Activated CD4-positive, alpha-beta memory T cell treated with anti-CD3 and anti-CD28 coated beads, Interleukin-2, amount 10 ng/mL, durations not matched to agents 7 days and 5 days (primary cell): Measurements from ENCODE around the gene UCK2. TPM values are rescaled to one million over a fixed set of nuclear protein-coding genes. Genes with fewer than 3 reads are reported as not detected.

Experiments used
- CTCF ChIA-PET: fragments of 350-600 bp; sonication (Branson Sonifier 250); formaldehyde crosslinking; loops from one replicate; lab custom pipeline; 2021; ENCODE audit warnings: antibody characterized with exemption, inconsistent platforms; lab: Charles Lee
- POLR2A ChIA-PET: fragments of 350-600 bp; sonication (Branson Sonifier 250); formaldehyde crosslinking; loops from one replicate; lab custom pipeline; 2021; ENCODE audit warnings: antibody characterized with exemption; lab: Charles Lee
- DNase-seq: peaks from one replicate; pipeline ENCODE4 v3.0.0-alpha.2; 2020
- H3K27ac Mint-ChIP-seq: one replicate; pipeline ENCODE4 v1.8.0; 2021; ENCODE audit warnings: mild to moderate bottlenecking, mixed read lengths
- H3K27me3 Mint-ChIP-seq: one replicate; pipeline ENCODE4 v1.8.0; 2021; ENCODE audit warnings: mixed read lengths
- H3K36me3 Mint-ChIP-seq: one replicate; pipeline ENCODE4 v1.8.0; 2021; ENCODE audit warnings: low read depth, mixed read lengths
- H3K4me1 Mint-ChIP-seq: one replicate; pipeline ENCODE4 v1.8.0; 2021; ENCODE audit warnings: mixed read lengths
- H3K4me3 Mint-ChIP-seq: one replicate; pipeline ENCODE4 v1.8.0; 2021; ENCODE audit warnings: mild to moderate bottlenecking, mixed read lengths
- H3K9me3 Mint-ChIP-seq: one replicate; pipeline ENCODE4 v1.8.0; 2021; ENCODE audit warnings: mixed read lengths
- total RNA-seq, 2 experiments: library from RNA; stranded (reverse); gene quantifications; one replicate each; pipeline ENCODE4 v1.2.3, GENCODE V29; 2021

UCK2 gene
- total RNA-seq, 2 experiments from 2014 or later, result 32.1 to 34.4 TPM

DNA sequence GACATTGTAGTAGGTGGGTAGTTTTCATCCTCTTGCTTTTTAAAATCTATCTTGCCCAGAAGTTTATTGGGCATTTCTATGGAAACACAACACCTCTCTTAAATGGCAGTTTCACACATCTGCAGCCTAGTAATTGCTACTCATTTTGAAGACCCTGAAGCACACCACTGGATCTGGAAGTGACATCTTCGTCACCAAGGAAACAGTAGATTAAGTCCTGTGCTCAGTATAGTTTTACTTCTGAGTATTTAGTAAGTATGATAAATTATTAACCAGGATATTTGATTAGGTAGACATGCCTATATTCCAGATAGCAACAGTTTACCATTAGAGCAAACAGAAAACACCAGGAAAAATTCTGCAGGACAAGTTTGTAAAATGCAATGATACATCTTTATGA, 48.7 kb downstream of the UCK2 start:
- no peaks in the 10 kb centered on the region for H3K9me3 Mint-ChIP-seq
- H3K36me3 Mint-ChIP-seq, result peaks cover 10% of the 10 kb centered on the region
- H3K27ac Mint-ChIP-seq, result no peak overlapping the region
- no peaks in the 10 kb centered on the region for H3K27me3 Mint-ChIP-seq
- DNase-seq, result no peak
- H3K4me3 Mint-ChIP-seq, result no peak overlapping the region
- POLR2A ChIA-PET, result no interaction called here
- peaks cover 47% of the 10 kb centered on the region for H3K4me1 Mint-ChIP-seq
- CTCF ChIA-PET, result no interaction called here

DNA sequence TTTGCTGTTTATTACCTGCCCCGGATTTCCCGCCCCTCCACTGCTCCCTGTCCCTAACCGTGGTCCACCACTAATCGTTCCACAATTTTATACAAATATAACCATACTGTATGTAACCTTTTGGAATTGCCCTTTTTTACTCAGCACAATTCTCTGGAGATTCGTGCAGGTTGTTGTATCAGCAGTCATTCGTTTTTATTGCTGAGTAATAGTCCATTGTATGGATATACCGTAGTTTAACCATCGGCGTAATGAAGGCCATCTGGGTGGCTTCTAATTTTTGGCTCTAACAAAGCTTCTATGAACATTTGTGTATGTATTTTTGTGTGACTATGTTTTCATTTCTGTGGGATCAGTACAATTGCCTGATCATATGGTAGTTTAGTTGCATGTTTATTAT, 50.0 kb downstream of the UCK2 start:
- Mint-ChIP-seq H3K27me3 (no peaks in the 10 kb centered on the region), H3K9me3 (no peaks in the 10 kb centered on the region), H3K4me1 (peaks cover 44% of the 10 kb centered on the region), H3K4me3 (no peak overlapping the region), H3K36me3 (peaks cover 10% of the 10 kb centered on the region), H3K27ac (no peak overlapping the region)
- CTCF ChIA-PET, result no interaction called here
- DNase-seq, result no peak
- POLR2A ChIA-PET, result no interaction called here

DNA sequence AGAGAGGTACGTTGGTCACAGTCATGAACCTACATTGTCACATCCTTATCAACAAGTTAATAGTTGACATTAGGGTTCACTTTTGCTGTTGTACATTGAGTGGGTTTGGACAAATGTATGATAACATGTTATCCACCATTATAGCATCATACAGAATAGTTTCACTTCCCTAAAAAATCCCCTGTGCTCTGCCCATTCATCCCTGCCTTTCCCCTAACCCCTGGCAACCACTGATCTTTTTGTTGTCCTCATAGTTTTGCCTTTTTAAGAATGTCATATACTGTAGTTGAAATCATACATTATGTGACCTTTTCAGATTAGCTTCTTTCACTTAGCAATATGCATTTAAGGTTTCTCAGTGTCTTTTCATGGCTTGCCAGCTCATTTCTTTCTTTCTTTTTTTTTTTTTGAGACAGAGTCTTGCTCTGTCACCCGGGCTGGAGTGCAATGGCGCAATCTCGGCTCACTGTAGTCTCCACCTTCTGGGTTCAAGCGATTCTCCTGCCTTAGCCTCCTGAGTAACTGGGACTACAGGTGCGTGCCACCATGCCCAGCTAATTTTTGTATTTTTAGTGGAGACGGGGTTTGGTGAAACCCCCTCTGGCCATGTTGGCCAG, 50.6 kb downstream of the UCK2 start:
- Mint-ChIP-seq H3K4me1 (peaks cover 45% of the 10 kb centered on the region), H3K27me3 (no peaks in the 10 kb centered on the region), H3K4me3 (no peak overlapping the region), H3K36me3 (peaks cover 10% of the 10 kb centered on the region), H3K27ac (no peak overlapping the region), H3K9me3 (no peaks in the 10 kb centered on the region)
- CTCF ChIA-PET, result no interaction called here
- POLR2A ChIA-PET, result no interaction called here
- DNase-seq, result no peak

DNA sequence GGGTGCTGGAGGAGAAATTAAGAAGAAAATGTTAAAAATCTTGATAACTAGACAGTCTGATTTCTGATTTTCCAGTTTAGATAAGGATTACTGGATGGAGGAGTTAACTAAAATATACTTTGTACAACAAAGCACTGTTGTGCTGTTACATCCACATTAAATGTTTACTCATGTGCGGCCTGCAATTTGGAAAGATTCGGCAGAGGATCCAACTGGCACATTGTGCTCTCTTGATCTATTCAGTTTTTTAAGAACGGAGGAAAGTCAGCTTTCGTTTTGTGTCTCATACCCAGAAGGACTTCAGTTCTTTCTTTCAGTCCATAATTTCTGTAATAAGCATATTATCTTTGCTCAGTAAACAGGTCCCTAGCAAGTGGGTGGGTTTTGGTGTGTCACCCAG, 52.5 kb downstream of the UCK2 start:
- no peak for DNase-seq
- Mint-ChIP-seq H3K9me3 (no peaks in the 10 kb centered on the region), H3K36me3 (peaks cover 6% of the 10 kb centered on the region), H3K4me3 (no peak overlapping the region), H3K27me3 (no peaks in the 10 kb centered on the region), H3K27ac (no peak overlapping the region), H3K4me1 (peaks cover 43% of the 10 kb centered on the region)
- CTCF ChIA-PET, result no interaction called here
- POLR2A ChIA-PET, result interaction anchor here (1.4 kb wide), 1 partner anchor 8 kb away, joined by 4 read pairs; no protein-coding TSS in a partner anchor

DNA sequence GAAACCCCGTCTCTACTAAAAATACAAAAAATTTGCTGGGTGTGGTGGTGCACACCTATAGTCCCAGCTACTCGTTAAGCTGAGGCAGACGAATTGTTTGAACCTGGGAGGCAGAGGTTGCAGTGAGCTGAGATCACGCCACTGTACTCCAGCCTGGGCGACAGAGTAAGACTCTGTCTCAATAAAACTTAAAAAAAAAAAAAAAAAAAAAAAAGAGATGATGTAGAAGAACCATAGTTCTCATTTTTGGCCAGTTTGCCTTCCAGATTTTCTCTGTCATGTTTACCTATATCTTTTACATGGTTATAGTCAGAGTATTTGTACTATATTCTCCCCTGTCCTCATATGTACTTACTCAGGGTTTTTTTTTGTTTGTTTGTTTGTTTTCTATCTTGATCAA, 53.6 kb downstream of the UCK2 start:
- DNase-seq, result no peak
- CTCF ChIA-PET, result interaction anchor here (0.7 to 1.5 kb wide), 4 partner anchors 10 to 456 kb away, joined by 3 to 4 read pairs (median 4); no protein-coding TSS in a partner anchor
- Mint-ChIP-seq H3K4me1 (peaks cover 35% of the 10 kb centered on the region), H3K36me3 (peaks cover 4% of the 10 kb centered on the region), H3K9me3 (no peaks in the 10 kb centered on the region), H3K27me3 (no peaks in the 10 kb centered on the region), H3K4me3 (no peak overlapping the region), H3K27ac (no peak overlapping the region)
- POLR2A ChIA-PET, result interaction anchor here (1.4 kb wide), 1 partner anchor 9 kb away, joined by 4 read pairs; no protein-coding TSS in a partner anchor

GRCh38 chr1:165882168-165882837, 54.9 kb downstream of the UCK2 start:
- ChIA-PET POLR2A (interaction anchor here (1.3 kb wide), 1 partner anchor 113 kb away, joined by 3 read pairs; the partner anchor contains the start of gene TMCO1), CTCF (interaction anchor here (0.9 to 2.8 kb wide), 3 partner anchors 10 to 63 kb away, joined by 4 to 19 read pairs (median 4); no protein-coding TSS in a partner anchor)
- Mint-ChIP-seq H3K36me3 (peaks cover 4% of the 10 kb centered on the region), H3K27ac (no peak overlapping the region), H3K27me3 (no peaks in the 10 kb centered on the region), H3K4me1 (peaks cover 31% of the 10 kb centered on the region), H3K4me3 (no peak overlapping the region), H3K9me3 (no peaks in the 10 kb centered on the region)
- DNase-seq, result no peak

GRCh38 chr1:165883056-165883455, 55.6 kb downstream of the UCK2 start:
- Mint-ChIP-seq H3K9me3 (no peaks in the 10 kb centered on the region), H3K4me3 (no peak overlapping the region), H3K27ac (no peak overlapping the region), H3K27me3 (no peaks in the 10 kb centered on the region), H3K4me1 (peaks cover 28% of the 10 kb centered on the region), H3K36me3 (peaks cover under 1% of the 10 kb centered on the region)
- CTCF ChIA-PET, result interaction anchor here (2.8 kb wide), 1 partner anchor 11 kb away, joined by 19 read pairs; no protein-coding TSS in a partner anchor
- no peak for DNase-seq
- POLR2A ChIA-PET, result interaction anchor here (1.3 kb wide), 1 partner anchor 114 kb away, joined by 3 read pairs; the partner anchor contains the start of gene TMCO1

DNA sequence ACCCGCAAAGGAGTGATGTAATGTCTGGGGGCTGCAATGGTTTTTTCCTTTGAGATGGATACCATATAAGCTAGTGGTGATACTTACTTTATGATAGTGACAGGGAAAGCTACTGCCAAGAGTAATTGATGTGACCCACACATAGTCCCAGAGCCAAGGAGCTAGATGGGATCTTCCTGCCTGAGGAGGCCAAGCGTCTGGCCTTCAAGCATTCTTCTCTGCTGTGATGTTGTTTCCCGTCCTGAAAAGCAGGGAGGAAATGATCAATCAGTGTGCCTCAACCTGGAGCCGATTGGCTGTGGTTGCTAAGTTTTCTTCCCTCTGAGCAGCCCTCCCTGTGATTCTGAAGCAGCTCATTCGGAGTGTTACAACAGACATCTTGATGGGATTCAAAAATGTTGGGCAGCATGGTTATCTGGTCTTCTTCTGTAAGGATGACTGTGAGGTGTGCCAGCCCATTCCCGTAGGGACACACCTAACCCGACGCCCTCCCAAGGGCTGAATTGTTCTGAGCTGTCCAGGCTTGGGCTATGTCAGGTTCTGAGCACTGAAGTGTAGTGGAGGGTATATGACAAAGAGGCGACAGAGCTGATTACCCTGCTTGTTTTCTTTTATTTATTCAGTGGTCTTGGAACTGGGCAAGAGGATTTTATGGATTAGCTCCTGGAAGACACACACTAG, 56.7 kb downstream of the UCK2 start:
- H3K36me3 Mint-ChIP-seq, result no peaks in the 10 kb centered on the region
- H3K27me3 Mint-ChIP-seq, result no peaks in the 10 kb centered on the region
- ChIA-PET POLR2A (interaction anchor here (1.3 to 1.6 kb wide), 2 partner anchors 10 to 115 kb away, joined by 3 read pairs; partner anchors contain the start of gene TMCO1), CTCF (interaction anchor here (0.7 to 2.8 kb wide), 2 partner anchors 12 to 284 kb away, joined by 5 to 19 read pairs; no protein-coding TSS in a partner anchor)
- DNase-seq, result no peak
- no peak overlapping the region for H3K27ac Mint-ChIP-seq
- no peak overlapping the region for H3K4me3 Mint-ChIP-seq
- H3K4me1 Mint-ChIP-seq, result peaks cover 26% of the 10 kb centered on the region
- H3K9me3 Mint-ChIP-seq, result no peaks in the 10 kb centered on the region

- no peaks in the 10 kb centered on the region for H3K9me3 Mint-ChIP-seq
- ChIA-PET CTCF (interaction anchor here (0.7 to 2.8 kb wide), 2 partner anchors 13 to 285 kb away, joined by 5 to 19 read pairs; no protein-coding TSS in a partner anchor), POLR2A (interaction anchor here (1.6 kb wide), 1 partner anchor 11 kb away, joined by 3 read pairs; no protein-coding TSS in a partner anchor)
- H3K27ac Mint-ChIP-seq, result no peak overlapping the region
- H3K4me3 Mint-ChIP-seq, result no peak overlapping the region
- no peaks in the 10 kb centered on the region for H3K27me3 Mint-ChIP-seq
- no peaks in the 10 kb centered on the region for H3K36me3 Mint-ChIP-seq
- peaks cover 22% of the 10 kb centered on the region for H3K4me1 Mint-ChIP-seq
- DNase-seq, result no peak
Measured at GRCh38 chr1:165884690-165885304, 57.4 kb downstream of the UCK2 start.

DNA sequence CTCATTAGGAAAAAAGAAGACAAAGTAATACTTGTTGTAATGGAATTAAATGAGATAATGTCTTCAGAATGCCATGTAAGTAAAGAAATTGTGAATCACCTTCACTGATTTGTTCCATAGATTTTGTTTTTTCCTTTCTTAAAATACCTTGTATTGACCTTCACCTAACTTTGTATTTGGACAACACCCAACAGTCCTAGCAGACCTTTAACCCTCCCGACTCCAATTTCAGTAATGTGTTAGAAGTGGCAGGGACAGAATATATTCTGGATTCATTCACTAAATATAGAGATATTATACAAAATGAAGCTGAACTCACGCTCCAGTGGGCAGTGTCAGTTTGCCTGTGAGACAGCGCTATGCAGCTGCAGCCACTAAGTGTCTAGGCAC, 57.9 kb downstream of the UCK2 start:
- H3K9me3 Mint-ChIP-seq, result no peaks in the 10 kb centered on the region

DNA sequence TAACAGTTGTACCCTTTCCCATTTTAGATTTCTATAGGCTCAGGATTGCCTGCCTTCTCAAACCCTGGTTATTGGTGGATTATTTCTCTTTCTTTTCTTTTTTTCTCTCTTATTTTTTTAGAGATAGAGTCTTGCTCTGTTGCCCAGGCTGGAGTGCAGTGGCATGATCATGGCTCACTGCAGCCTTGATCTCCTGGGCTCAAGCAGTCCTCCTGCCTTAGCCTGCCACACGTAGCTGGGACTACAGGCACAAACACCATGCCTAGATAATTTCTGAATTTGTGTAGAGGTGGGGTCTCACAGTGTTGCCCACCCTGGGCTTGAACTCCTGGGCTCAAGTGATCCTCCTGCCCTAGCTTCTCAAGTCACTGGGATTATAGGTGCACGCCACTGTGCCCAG, 58.8 kb downstream of the UCK2 start:
- no peak overlapping the region for H3K4me3 Mint-ChIP-seq
- H3K27me3 Mint-ChIP-seq, result no peaks in the 10 kb centered on the region
- no peaks in the 10 kb centered on the region for H3K9me3 Mint-ChIP-seq
- no peak overlapping the region for H3K27ac Mint-ChIP-seq
- H3K4me1 Mint-ChIP-seq, result peaks cover 14% of the 10 kb centered on the region
- H3K36me3 Mint-ChIP-seq, result peaks cover under 1% of the 10 kb centered on the region
- POLR2A ChIA-PET, result no interaction called here
- no peak for DNase-seq
- CTCF ChIA-PET, result interaction anchor here (0.5 to 0.6 kb wide), 2 partner anchors 115 to 142 kb away, joined by 3 read pairs; no protein-coding TSS in a partner anchor

More for the DNA sequence above, 57.9 kb downstream of the UCK2 start:
- Mint-ChIP-seq H3K27ac (no peak overlapping the region), H3K4me1 (peaks cover 17% of the 10 kb centered on the region), H3K27me3 (no peaks in the 10 kb centered on the region), H3K4me3 (no peak overlapping the region), H3K36me3 (no peaks in the 10 kb centered on the region)
- no peak for DNase-seq
- ChIA-PET CTCF (interaction anchor here (2.8 kb wide), 1 partner anchor 13 kb away, joined by 19 read pairs; no protein-coding TSS in a partner anchor), POLR2A (no interaction called here)

- no peaks in the 10 kb centered on the region for H3K27me3 Mint-ChIP-seq
- DNase-seq, result no peak
- H3K27ac Mint-ChIP-seq, result no peak overlapping the region
- H3K4me1 Mint-ChIP-seq, result peaks cover 14% of the 10 kb centered on the region
- POLR2A ChIA-PET, result no interaction called here
- no peaks in the 10 kb centered on the region for H3K9me3 Mint-ChIP-seq
- peaks cover 6% of the 10 kb centered on the region for H3K36me3 Mint-ChIP-seq
- CTCF ChIA-PET, result no interaction called here
- no peak overlapping the region for H3K4me3 Mint-ChIP-seq
Measured at GRCh38 chr1:165886983-165887382, 59.6 kb downstream of the UCK2 start.
